ENCODE measurements around the gene AKAP13.
"Not testable (repeated sequence)": the region's sequence is repeated elsewhere in the genome, so short reads cannot be mapped to it uniquely, and the experiment has no call there.

The AKAP13 gene

DNA sequence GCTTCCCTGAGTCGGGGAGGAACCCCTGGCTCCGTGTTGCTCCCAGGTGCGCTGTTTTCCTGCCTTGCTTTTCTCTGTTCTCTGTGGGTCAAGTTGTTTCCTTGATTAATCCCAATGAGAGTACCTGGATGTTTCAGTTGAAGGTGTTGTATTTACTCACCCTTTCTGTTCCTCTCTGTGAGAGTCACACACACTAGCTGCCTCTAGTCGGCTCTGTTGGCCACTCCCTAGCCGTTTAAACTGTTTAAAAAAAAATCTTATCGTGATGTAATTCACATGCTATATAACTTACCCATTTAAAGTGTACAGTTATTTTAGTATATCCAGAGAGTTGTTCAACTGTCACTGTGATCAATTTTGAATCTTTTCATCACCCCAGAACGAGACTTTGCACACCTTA is 74.0 kb downstream of the AKAP13 start:
- no peak for DNase-seq

DNA sequence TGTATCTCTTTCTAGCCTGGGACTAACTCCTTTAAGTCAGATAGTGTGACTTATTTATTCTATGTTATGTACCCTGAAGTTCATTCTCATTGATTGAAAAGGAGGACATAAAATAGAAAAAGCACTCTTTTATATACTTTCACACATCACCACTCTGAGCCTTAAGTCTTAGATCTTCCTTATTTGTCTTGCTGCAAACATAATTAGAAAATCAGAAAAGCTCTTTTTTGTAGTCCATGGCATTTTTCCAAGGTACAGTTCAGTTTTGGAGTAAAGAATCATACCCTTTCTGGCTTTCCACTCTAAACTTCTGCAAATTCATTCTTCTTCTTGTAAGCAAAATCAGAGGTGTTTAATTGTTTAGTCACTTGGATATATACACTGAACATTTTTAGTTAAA is 75.5 kb downstream of the AKAP13 start:
- no peak for DNase-seq

DNA sequence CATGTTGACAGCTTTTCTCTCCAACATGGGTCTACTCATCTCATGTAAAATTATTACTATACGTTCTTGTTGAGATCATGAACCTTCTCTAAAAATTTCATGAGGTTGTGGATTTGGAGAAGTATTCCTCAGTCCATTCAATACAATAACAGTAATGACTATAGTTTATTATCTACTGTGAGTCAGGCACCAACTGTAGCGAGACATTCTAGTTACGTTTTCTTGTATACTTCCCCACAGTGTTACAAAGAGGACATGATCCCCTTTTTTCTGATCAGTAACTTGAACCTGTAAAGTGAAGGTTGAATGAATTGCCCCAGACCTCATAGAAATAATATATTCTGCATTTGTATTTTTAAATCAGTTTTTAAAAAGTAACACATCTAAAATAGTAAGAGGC is 76.4 kb downstream of the AKAP13 start:
- DNase-seq: no peak

DNA sequence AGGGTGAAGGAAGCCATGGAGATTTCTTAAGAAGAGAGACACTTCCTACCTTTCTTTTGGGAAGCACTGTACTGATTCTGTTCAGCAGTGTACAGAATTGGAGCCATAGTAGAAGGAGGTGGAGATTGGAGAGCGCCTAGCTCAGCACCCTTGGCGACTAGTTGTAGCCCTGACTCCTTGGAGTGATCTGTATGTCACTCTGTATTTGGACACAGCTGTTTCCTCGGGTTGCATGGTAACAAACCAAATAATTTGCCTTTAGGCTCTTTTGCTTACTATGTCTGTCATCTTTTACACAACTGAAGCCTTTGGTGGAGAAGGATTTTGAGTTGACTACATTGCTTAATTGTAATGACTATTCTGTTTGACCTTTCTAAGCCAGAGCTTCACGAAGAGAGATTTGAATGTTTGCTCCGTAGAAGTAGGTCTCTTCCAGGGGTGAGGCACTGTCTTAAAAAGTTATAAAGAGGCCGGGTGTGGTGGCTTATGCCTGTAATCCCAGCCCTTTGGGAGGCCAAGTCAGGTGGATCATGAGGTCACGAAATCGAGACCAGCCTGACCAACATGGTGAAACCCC is 77.1 kb downstream of the AKAP13 start:
- DNase-seq: no peak

DNA sequence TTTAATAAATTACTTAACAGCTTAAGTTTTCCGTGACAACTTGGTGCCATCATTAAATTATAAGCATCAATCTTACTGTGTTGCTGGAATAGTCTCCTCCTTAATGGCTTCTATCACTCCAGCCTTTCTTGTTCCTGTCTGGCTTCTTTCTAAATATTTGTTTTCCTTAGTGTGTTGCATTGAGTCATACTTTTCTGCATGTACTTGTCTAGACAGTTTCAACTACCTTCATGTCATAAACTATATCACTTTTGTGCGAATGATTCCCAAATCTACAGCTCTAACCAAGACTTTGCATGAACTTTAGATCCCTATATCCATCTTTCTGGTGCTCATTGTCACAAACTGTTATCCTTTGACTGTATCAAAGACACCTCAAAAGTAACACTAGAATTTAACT is 78.4 kb downstream of the AKAP13 start:
- no peak for DNase-seq

DNA sequence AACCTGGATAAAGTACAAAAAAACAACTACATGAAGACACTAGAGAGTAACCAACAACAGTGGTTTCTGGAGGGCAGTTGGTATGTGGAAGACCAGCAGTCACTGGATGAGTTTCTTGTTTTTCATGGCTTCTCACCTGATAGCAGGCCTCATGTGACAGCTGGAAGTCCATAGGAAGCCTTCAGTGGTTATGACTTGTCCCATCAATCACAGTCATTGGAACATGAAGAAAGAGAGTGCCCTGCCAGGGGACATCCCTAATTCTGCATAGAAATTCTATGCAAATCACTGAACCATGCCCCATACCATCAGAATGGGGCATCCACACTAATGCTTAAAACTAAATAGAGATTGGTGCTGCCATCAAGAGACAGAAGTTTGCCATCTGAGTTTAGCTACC is 81.6 kb downstream of the AKAP13 start:
- no peak for DNase-seq

DNA sequence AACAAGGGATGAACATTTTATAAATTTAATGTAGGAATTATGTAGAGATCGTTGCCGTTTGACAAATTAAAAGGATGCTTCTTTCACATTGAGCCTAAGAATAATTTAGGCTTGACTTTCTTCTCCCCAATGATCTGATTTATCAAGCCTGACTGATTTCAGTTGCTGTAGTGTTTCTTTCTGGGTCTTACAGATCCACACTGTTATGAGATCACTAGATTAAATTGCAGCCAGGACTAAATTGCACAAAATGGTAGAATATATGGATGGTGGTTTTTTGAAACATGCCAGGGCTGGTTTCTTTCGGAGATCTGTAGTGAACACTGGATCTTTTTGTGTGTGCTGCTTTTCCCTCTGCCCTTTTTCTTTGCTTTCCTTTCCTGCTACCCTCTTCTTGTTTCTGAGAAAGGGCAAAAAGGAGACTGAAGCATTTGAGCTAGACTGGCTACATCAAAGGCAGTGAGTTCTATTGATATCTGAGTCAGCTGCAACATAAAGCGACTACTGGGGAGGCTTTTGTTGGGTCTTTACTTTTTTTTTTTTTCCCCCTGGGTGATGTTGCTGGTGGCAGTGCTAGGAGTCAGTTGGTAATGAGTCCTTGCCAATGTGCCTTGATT is 83.0 kb downstream of the AKAP13 start:
- DNase-seq: no peak

DNA sequence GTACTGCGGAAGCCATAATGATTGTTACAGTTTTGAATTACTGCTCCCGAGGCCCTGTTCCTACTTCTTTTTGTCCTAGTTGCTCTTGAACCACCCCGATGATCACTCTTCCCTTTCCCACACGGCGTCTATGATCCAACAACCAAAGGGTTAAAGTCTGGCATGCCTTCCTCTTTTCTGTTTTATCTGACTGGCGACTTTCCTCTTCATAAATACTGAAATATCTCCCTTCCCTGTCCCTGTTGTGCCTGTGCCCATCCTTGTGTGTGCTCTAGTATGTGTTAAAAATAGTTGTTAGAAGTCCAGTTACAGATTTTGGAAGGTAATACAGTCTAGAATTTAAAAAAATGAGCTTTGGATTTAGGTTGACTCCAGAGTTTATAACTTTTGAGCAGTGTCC is 83.6 kb downstream of the AKAP13 start:
- no peak for DNase-seq

DNA sequence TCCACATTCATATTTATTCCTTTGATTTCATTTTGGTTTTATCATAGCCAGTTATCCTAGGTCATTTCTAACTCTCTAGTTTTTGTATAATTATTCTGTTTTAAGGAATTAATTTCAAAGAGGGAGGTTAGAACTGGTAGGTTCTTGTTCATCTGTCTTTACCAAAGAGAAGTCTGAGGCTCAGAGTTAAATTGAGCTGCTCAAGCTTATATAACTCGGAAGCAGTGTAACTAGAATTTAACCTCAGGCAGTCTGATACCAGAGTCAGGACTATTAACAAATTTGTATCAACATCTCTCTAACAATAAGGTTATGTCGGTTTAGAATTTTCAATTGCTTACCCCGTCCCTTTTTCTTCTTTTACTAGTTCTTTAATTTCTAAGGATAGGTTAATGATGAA is 84.1 kb downstream of the AKAP13 start:
- DNase-seq: no peak

DNA sequence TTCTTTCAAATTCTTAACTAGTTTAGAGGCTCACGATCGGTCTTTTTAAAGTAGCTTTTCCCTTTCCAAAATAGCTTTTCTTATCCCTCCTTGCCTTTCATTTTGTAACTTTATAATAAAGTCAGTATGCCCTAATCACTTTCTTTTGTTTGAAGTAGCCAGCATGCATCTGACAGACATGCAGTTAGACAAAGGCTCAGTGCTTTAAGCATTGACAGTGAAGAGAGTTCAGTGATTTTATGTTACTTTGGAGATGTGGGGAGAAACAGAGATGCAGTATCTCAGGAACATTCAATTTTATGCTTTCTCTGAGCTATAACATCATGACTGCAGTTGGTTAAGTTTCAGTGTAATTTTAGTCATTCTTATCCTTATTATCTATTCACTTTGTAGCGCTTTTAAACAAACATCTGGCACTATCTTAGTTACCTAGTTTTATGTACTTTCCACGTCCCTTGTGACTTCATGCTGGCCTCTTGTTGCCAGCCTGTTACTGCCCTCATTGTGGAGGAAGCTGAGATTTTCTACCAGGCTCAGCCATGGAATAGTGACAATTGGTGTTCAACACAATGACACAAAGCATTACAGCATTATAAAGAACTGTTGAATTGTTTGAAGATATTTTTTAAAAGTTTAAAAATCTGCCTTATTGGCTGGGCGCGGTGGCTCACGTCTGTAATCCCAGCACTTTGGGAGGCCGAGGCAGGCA is 90.3 kb downstream of the AKAP13 start:
- DNase-seq: no peak

DNA sequence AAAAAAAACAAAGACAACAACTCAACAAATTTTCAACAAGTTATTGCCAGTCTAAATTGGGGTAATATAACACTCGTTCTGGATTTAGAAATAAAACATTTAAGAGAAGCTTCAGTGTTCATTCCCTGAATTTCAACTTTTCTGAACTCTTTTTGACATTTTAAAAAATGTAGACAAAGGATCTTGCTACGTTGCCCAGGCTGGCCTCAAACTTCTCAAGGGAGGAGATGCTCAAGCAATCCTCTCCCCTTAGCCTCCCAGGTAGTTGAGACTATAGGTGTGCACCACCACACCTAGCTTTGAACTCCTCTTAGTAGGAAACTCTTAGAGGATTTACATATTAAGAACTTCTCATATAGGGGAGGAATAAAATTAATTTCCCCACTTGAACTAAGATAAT is 91.9 kb downstream of the AKAP13 start:
- no peak for DNase-seq

DNA sequence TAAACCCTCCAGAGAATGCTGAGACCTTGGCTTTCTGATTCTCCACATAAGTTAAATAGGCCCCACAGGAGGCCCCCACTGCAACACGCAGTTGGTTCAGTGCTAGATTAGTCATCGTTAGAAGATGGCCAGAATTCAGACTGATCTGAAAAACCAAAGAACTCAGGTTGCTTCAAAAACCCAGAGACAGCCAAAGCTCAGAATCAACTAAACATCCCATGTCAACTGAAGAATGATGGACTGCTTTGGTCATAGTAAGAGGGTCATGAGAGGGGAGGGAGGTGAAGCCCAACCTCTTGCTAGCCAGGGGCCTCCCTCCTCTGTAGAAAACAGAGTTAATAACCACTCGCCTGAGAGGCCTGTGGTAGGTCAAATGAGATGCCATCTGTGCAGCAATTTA is 93.1 kb downstream of the AKAP13 start:
- no peak for DNase-seq

DNA sequence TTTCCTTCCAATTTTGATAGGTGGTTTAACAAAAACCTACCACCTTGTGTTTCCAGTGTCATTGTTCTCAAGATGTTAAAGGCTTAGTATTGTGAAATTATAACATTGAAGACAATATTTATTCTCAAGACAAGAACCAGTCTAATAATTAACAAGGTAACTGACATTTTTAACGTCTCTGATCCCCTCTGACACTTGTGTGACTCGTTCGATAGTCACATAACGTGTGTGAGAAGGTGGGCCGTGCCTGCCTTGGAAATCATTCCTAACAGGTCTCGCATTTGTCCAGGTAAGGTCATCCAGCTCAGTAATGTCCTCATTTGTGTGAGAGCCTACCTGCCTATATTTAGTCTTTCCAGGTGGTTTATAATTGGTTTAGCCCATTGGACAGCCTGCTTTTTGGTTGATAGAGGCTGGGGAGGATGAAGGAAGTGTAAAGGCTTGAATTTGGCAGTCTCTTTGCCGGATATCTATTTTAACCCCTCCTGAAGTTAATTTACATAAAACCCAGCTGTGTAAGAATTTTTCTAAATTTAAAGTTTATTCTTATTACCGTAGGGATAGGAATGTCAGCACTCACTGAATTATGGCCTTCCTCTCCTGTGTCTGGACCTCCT is 94.4 kb downstream of the AKAP13 start:
- DNase-seq: no peak

DNA sequence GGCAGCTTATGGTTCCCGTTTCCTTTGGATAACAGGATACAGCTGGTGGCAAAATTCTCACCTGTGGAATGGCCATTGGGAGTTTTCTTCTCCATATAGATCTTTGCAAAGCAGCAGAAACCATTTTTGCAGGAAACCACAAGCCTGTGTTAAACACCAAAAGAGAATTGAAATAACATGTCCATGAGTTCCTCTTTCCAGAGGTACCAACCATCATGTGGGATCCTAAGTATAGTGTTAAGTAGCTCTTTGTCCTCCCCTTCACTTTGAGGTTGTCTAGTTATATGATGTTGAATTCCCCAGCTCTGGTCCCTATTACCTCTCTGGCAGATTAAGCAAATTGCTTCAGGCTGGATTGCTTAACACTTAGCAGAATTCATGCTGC is 94.9 kb downstream of the AKAP13 start:
- no peak for DNase-seq

DNA sequence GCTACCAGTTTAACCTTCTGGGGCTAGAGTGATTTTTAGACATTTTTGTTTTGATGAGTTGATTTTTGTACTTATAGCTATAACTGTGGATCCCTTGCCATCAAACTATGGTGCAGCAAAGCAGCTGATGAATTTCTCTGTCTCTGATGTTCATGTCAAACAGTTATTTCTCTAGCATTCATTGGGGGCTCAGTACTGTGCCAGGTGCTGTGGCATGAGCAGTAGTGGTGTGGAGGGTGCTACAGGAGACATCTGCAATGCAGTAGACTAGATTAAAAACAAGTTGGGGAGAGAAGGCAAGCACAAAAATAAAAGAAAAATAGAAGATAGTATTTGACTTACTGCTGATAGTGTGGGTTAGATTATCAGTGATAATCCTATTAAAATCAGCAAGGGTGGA is 95.3 kb downstream of the AKAP13 start:
- no peak for DNase-seq

DNA sequence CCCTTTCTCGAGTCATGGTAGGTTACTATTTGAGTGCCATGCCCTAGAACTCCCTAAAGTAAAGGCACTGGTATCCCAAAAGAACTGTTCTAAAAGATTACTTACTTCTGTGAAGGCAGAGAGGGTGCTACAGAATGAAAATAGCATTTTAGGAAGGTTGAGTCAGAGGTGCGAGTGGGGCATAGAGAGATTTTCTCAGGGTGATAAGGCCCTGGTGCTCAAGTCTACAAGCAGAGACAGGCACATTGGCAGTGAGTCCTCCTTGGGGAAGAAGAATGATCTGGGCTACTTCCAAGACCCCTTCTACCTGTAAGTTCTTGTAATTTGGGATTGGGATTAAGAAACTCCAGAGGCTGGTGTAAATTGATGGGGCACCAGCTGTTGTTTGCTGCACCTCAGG is 96.7 kb downstream of the AKAP13 start:
- no peak for DNase-seq

DNA sequence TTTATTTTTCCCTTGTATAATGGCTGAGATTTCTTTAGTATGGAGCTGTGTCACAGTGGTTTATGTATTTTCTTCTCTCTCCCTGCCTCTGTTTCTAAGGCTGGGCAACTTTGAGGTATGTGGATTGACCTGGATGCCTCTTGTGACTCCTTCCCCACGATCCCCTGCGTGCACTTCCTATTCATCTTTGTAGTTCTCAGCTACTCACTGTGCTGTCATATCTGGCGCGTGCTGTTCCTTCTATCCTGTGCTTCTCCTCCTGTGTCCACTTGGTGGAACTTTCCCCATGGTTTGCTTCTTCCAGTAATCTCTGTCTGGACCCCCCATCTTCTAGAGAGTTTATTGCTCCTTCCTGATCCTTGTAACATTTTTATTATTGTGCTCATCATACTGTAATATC is 97.3 kb downstream of the AKAP13 start:
- DNase-seq: no peak

DNA sequence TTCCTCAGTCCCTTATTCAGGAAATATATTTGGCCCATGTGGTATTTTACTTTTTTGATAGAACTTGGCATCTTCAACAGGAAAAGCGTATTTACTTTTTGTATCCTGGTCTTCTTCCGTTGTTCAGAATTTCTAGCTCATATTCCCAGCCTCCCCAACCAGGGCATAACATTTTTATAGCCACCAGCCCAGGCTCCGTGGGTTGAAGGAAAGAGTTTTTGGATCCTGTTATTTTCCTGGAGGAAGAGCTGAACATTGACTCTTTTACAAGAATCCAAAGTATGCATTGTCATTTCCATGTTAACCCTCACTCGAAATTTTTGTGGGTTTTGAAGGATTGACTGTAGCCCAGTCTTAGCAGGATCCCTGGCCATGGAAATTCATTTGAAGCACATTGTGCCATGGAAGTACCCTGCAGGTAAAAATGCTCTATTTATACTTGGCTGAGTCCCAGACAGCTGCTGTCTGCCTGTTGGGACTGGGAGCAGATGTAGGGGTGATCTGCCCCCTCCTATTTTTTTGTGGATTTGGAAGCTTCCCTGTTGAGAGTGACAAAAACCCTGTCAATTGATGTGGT is 98.8 kb downstream of the AKAP13 start:
- DNase-seq: no peak

DNA sequence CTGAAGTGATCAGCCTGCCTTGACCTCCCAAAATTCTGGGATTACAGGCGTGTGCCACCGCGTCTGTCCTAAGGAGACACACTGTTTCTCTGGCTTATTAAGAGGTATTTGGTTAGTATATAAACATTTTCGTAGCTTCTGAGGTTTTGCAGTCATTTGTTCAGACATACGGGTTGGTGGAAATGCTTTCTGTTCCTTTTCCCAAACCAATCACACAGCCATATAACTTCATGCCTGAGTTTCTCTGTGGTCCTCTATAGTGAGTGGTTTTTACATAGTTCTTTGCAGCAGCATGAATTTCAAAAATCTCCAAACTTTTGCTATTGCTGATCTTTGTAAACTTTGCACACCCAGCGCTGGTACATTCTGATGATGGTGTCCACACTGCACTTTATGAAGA is 100.5 kb downstream of the AKAP13 start:
- DNase-seq: no peak

DNA sequence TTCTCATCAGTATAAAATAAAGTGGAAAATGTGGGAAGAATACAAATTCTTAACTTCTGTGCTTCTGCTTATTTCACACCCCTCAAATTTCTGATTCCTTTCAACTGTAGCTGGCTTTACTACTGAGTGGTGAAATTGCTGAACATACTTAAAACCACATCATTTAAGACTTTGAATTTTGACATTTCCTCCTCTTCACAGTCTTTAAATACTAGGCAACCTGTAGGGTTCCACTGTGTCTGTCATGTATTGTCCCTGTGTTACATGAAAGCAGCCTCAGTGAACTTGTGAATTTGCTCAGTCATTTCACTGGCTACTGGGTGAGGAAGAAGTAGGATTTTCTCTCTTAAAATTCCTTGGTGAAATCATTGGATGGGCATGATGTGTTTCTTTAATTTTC is 101.1 kb downstream of the AKAP13 start:
- not testable (repeated sequence) for DNase-seq

DNA sequence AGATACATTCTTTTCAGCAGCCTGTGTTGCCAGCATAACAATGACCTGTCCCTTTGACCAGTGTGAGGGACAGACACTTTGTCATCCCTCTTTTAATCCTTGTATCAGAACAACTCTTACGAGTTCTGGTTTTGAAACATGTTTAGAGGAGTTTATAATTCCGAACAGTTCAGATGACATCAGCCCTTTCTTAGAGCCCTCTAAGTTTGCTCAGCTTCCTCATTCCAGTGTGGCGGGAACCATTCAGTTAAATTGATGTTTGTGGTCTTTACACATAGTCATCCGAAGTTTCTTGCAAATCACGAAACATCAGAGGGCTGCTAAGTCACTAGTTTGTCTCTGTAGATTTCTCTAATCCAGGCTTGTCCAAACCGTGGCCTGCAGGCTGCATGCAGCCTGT is 102.5 kb downstream of the AKAP13 start:
- DNase-seq: no peak

DNA sequence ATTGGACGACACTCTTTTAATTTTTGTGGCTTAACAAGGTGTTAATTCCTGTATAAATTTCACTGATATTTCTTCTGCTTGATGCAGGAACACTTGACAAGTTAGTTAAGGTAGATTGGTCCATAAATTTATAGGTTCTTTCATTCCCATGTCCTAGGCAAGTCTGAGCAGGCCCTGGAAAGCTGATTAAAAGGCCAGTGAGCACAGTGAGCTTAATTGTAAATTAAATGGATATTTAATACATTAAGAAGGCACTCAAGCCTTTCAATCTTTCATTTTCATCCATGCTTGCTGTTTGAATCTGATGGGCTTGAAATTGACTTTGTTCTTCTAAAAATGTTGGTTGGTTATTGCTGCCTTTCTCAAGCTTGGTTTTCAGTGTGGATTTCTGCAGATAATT is 103.6 kb downstream of the AKAP13 start:
- not testable (repeated sequence) for DNase-seq

DNA sequence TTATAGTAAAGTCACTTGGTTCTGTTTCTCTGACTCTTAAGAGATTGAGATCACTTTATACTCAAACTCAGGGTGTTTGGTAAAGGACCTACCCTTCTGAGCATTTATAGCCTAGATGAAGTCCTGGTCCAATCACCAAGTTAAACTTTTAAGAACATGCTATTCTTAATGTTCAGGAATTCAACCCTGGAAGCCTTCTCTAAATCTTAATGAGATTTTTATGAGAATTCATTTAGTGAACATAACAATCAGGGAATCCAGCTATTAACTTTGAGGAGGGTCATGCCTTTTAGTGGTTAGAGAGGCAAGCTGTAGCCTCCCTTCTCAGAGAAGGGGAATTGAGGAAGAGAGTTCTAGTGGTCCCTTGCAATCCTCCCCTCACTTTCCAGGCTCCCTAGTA is 104.5 kb downstream of the AKAP13 start:
- DNase-seq: not testable (repeated sequence)

DNA sequence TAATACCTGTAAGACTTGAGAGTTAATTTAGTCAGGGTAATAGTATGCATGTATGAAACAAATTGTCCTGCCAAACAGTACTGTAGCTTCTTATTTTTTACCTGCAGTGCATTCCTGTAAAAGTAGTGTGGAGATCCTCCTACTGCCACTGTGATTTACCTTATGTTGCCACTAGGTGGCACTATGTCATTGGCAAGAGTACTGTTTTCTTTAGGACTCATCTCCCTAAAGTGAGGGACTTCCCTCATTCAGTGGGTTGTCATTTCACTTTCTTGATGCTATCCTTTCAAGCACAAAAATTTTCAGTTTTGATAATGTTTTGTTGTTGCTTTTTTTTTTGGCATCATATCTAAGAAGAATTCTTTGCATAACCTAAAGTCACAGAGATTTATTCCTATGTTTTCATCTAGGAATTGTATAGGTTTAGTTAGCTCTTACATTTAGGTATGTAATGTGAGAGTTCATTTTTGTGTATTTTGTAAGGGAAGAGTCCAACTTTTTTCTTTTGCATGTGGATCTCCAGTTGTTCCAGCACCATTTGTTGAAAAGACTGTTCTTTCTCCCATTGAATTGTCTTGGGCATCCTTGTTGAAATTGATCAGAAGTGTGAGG is 105.7 kb downstream of the AKAP13 start:
- DNase-seq: no peak

Measured in NCI-H2107 (cell line).